Activated CD8-positive, alpha-beta memory T cell treated with anti-CD3 and anti-CD28 coated beads for 4 hours (primary cell): ENCODE data around the gene NR3C2.

Experiments used
- DNase-seq, 2 donors: peaks; one replicate each; pipeline ENCODE4 v3.0.0-alpha.2; 2020; ENCODE audit warnings: low read depth in 2 of 2

NR3C2 gene

GRCh38 chr4:148441986-148442831 lies at the start of gene NR3C2:
Gene NR3C2, minus strand, starts transcription at chr4:148442414.
- DNase-seq: peak; percentile 89 to 95

- DNase-seq: no peak
These were observed 45.0 kb upstream of the NR3C2 start for GRCh38 chr4:148487181-148487580.

- DNase-seq: no peak
These were observed 39.4 kb upstream of the NR3C2 start for GRCh38 chr4:148481636-148482035.

GRCh38 chr4:148477276-148477675 lies 35.1 kb upstream of the NR3C2 start:
- no peak for DNase-seq

GRCh38 chr4:148469938-148470337 lies 27.7 kb upstream of the NR3C2 start:
- DNase-seq: no peak

GRCh38 chr4:148454835-148455234 lies 12.6 kb upstream of the NR3C2 start:
- DNase-seq: no peak

- no peak for DNase-seq
These were observed 11.6 kb upstream of the NR3C2 start for GRCh38 chr4:148453833-148454232.

GRCh38 chr4:148452970-148453369 lies 10.8 kb upstream of the NR3C2 start:
- no peak for DNase-seq

- DNase-seq: no peak
These were observed 7.7 kb upstream of the NR3C2 start for GRCh38 chr4:148449921-148450320.

GRCh38 chr4:148448141-148448540 lies 5.9 kb upstream of the NR3C2 start:
- no peak for DNase-seq

GRCh38 chr4:148447681-148448080 lies 5.5 kb upstream of the NR3C2 start:
- DNase-seq: no peak

- no peak for DNase-seq
These were observed 3.7 kb upstream of the NR3C2 start for GRCh38 chr4:148445860-148446330.

GRCh38 chr4:148445071-148445859 lies 3.1 kb upstream of the NR3C2 start:
- peak; percentile 50 to 60 for DNase-seq

GRCh38 chr4:148444296-148445070 lies 2.3 kb upstream of the NR3C2 start:
- no peak for DNase-seq

- DNase-seq: no peak
These were observed 1.5 kb upstream of the NR3C2 start for GRCh38 chr4:148443512-148444295.

- DNase-seq: no peak
These were observed 758 bp upstream of the NR3C2 start for GRCh38 chr4:148442832-148443511.

- DNase-seq: no peak
These were observed 609 bp downstream of the NR3C2 start for GRCh38 chr4:148441624-148441985.

GRCh38 chr4:148438047-148438446 lies 4.2 kb downstream of the NR3C2 start:
- no peak for DNase-seq

- no peak for DNase-seq
These were observed 4.8 kb downstream of the NR3C2 start for GRCh38 chr4:148437439-148437838.

- DNase-seq: no peak
These were observed 5.7 kb downstream of the NR3C2 start for GRCh38 chr4:148436512-148436911.
